Progenitor cell of endocrine pancreas (in vitro differentiated cells): Measurements from ENCODE around the gene APBB1IP. TPM values are rescaled to one million over a fixed set of nuclear protein-coding genes. Genes with fewer than 3 reads are reported as not detected.
"Not testable (repeated sequence)": the region's sequence is repeated elsewhere in the genome, so short reads cannot be mapped to it uniquely, and the experiment has no call there.

Experiments used
- DNase-seq: peaks from one replicate; pipeline ENCODE4 v3.0.0; 2021; ENCODE audit warnings: low spot score; ENCODE audit not compliant: unreplicated experiment
- H3K27ac Mint-ChIP-seq: 2 replicates; pipeline ENCODE4 v1.8.0; 2021; ENCODE audit warnings: mild to moderate bottlenecking, moderate library complexity, mixed read lengths
- H3K27me3 Mint-ChIP-seq: 2 replicates; pipeline ENCODE4 v1.8.0; 2021; ENCODE audit warnings: mixed read lengths
- H3K36me3 Mint-ChIP-seq: 2 replicates; pipeline ENCODE4 v1.8.0; 2022; ENCODE audit warnings: mixed read lengths; ENCODE audit not compliant: insufficient read depth
- H3K4me1 Mint-ChIP-seq: 2 replicates; pipeline ENCODE4 v1.8.0; 2021; ENCODE audit warnings: low read depth, mixed read lengths
- H3K4me3 Mint-ChIP-seq: 2 replicates; pipeline ENCODE4 v1.8.0; 2021; ENCODE audit warnings: low read depth, mild to moderate bottlenecking, moderate library complexity, mixed read lengths
- H3K9me3 Mint-ChIP-seq: 2 replicates; pipeline ENCODE4 v1.8.0; 2021; ENCODE audit warnings: low read depth, mixed read lengths
- total RNA-seq: library from RNA; stranded (reverse); gene quantifications from 2 replicates; pipeline ENCODE4 v1.2.1, GENCODE V29; 2021
- TF ChIP-seq, protein P1 (sequence below): fragments of 200-600 bp; sonication (generic); IDR thresholded peaks from one replicate; pipeline ENCODE4 v1.5.0; 2021; ENCODE audit warnings: antibody characterized with exemption, mild to moderate bottlenecking; ENCODE audit not compliant: unreplicated experiment

Gene APBB1IP
- total RNA-seq, 1 donor from 2014 or later = 0.38 TPM

DNA sequence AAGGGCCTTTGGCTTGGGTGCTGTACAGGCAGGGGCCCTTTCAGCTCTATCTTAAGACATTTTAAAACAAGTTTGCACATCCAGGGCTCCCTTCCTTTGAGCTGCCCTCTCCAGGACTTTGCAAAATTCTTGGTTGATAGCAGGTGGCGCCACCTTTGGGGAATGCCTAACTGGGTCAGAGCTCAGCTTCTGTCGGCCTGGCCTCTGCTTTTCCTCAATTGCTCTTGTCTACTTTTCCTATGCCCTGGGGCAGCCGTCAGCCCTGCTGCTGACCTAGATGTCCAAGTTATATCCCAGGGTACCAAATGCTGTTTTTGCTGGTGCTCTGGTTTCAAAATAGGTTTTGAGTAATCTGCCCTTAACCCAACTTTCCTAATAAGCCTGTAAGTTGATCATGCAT is 65.8 kb downstream of the APBB1IP start:
- no peak overlapping the region for H3K4me3 Mint-ChIP-seq
- TF ChIP-seq, protein P1, sequence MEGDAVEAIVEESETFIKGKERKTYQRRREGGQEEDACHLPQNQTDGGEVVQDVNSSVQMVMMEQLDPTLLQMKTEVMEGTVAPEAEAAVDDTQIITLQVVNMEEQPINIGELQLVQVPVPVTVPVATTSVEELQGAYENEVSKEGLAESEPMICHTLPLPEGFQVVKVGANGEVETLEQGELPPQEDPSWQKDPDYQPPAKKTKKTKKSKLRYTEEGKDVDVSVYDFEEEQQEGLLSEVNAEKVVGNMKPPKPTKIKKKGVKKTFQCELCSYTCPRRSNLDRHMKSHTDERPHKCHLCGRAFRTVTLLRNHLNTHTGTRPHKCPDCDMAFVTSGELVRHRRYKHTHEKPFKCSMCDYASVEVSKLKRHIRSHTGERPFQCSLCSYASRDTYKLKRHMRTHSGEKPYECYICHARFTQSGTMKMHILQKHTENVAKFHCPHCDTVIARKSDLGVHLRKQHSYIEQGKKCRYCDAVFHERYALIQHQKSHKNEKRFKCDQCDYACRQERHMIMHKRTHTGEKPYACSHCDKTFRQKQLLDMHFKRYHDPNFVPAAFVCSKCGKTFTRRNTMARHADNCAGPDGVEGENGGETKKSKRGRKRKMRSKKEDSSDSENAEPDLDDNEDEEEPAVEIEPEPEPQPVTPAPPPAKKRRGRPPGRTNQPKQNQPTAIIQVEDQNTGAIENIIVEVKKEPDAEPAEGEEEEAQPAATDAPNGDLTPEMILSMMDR = no peak
- no peaks in the 10 kb centered on the region for H3K27me3 Mint-ChIP-seq
- no peak overlapping the region for H3K27ac Mint-ChIP-seq
- no peak for DNase-seq
- H3K4me1 Mint-ChIP-seq = no peaks in the 10 kb centered on the region
- H3K36me3 Mint-ChIP-seq = no peaks in the 10 kb centered on the region
- peaks cover 1% of the 10 kb centered on the region for H3K9me3 Mint-ChIP-seq

DNA sequence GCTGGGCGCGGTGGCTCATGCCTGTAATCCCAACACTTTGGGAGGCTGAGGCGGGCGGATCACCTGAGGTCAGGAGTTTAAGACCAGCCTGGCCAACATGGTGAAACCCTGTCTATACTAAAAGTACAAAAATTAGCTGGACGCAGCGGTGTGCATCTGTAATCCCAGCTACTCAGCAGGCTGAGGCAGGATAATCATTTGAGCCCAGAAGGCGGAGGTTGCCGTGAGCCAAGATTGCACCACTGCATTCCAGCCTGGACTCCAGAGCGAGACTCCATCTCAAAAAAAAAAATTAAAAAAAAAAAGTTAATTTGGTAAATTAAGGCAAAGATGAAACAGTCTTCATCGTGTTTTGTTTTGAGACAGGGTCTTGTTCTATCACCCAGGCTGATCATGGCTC is 66.3 kb downstream of the APBB1IP start:
- H3K4me1 Mint-ChIP-seq, H3K27me3 Mint-ChIP-seq, H3K4me3 Mint-ChIP-seq, DNase-seq, H3K36me3 Mint-ChIP-seq, H3K27ac Mint-ChIP-seq, H3K9me3 Mint-ChIP-seq: not testable (repeated sequence)

DNA sequence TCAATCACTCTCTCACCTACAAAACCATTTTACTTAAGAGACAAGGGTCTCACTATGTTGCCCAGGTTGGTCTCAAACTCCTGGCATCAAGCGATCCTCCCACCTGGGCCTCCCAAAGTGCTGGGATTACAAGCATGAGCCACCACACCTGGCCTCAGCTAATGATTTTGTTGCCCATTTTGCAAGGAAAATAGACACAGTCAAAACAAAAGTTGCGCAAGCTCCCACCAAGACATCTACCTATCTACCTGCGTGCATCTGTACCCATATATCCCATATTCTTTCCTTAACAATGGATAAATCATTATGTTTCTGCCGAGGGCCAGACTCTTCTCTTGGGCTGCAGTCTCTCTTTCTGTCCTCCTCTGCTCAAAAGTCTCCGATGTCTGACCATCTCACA is 67.3 kb downstream of the APBB1IP start:
- H3K36me3 Mint-ChIP-seq = no peaks in the 10 kb centered on the region
- H3K4me1 Mint-ChIP-seq = no peaks in the 10 kb centered on the region
- H3K27ac Mint-ChIP-seq = no peak overlapping the region
- no peaks in the 10 kb centered on the region for H3K27me3 Mint-ChIP-seq
- TF ChIP-seq, protein P1 = no peak
- no peak for DNase-seq
- peaks cover 9% of the 10 kb centered on the region for H3K9me3 Mint-ChIP-seq
- no peak overlapping the region for H3K4me3 Mint-ChIP-seq

DNA sequence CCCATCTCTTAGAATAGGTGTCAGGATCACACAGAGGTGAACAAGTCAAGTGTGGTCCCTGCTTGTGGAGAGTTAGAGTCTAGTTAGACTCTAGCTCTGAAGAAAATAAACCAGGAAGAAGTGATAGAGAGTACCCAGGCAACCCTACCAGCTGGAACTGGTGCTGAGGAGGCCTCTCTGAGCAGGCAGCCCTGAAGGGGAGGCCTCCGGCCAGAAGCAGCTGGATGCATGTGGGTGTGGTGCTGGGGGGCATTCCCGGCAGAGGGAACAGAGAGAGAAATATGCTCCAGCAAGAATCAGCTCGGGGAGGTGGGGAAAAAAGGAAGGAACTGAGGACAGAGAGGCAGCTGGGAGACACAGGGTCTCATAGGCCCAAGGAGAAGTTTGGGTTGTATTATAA is 68.6 kb downstream of the APBB1IP start:
- H3K36me3 Mint-ChIP-seq = peaks cover 3% of the 10 kb centered on the region
- peaks cover 13% of the 10 kb centered on the region for H3K9me3 Mint-ChIP-seq
- no peaks in the 10 kb centered on the region for H3K27me3 Mint-ChIP-seq
- H3K4me3 Mint-ChIP-seq = no peak overlapping the region
- H3K4me1 Mint-ChIP-seq = no peaks in the 10 kb centered on the region
- DNase-seq = no peak
- TF ChIP-seq, protein P1 = no peak
- no peak overlapping the region for H3K27ac Mint-ChIP-seq

DNA sequence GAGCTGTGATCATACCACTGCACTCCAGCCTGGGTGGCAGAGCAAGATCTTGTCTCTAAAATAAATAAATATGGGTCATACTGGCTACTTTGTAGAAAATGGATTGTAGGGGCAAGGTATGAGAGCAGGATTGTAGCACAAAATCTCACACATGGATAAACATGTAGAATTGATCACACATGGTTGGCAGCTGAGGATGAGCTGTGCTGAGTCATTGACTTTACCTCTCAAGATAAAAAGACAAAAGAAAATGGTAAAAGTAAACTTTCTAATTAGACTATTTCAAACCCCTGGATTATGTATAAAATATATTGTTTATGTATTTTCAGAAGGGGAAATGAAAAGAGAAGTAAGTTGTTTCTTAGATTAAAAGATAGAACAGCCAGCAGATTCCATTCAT is 69.3 kb downstream of the APBB1IP start:
- no peak for DNase-seq
- Mint-ChIP-seq H3K36me3 (peaks cover 3% of the 10 kb centered on the region), H3K4me3 (no peak overlapping the region), H3K4me1 (no peaks in the 10 kb centered on the region), H3K9me3 (peaks cover 13% of the 10 kb centered on the region), H3K27me3 (no peaks in the 10 kb centered on the region), H3K27ac (no peak overlapping the region)
- TF ChIP-seq, protein P1 = no peak

DNA sequence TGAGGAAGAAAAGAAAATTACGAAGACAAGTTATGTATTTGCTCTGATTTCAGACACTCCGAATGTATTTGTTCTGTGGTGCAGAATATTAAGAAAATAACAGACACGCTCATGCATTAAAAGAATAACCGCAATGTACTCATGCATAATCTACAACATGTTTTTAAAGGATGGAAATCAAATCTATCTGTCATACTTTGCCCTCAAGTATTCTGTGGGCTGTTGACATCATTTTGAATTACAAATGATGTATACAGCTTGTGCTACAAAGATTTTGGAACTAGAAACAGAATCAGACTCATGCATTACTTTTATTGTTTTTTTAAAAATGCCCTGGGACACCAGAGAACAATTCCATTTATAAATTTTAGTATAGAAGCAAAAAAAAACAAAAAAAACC is 69.9 kb downstream of the APBB1IP start:
- Mint-ChIP-seq H3K36me3 (peaks cover 3% of the 10 kb centered on the region), H3K9me3 (peaks cover 13% of the 10 kb centered on the region), H3K4me1 (no peaks in the 10 kb centered on the region), H3K27me3 (no peaks in the 10 kb centered on the region), H3K27ac (no peak overlapping the region), H3K4me3 (no peak overlapping the region)
- no peak for DNase-seq
- TF ChIP-seq, protein P1 = no peak
